Neuron (in vitro differentiated cells): Measurements from ENCODE around the gene UBE2E3.

Experiments used
- H2AFZ ChIP-seq: one replicate; pipeline ENCODE4 v1.6.1; 2013; ENCODE audit warnings: low read depth, mild to moderate bottlenecking, inconsistent platforms, low read length, moderate library complexity
- H3K27me3 ChIP-seq: one replicate; pipeline ENCODE4 v1.6.1; 2013; ENCODE audit warnings: low read length; ENCODE audit not compliant: insufficient read depth
- H3K36me3 ChIP-seq: one replicate; pipeline ENCODE4 v1.6.1; 2013; ENCODE audit warnings: low read length; ENCODE audit not compliant: insufficient read depth
- H3K4me1 ChIP-seq: one replicate; pipeline ENCODE4 v1.6.1; 2013; ENCODE audit warnings: low read length; ENCODE audit not compliant: insufficient read depth
- H3K4me3 ChIP-seq: 2 replicates; pipeline ENCODE4 v1.5.1; 2013; ENCODE audit warnings: mild to moderate bottlenecking, low read length, moderate library complexity
- H3K9me3 ChIP-seq: one replicate; pipeline ENCODE4 v1.6.1; 2013; ENCODE audit warnings: low read length

Gene UBE2E3

DNA sequence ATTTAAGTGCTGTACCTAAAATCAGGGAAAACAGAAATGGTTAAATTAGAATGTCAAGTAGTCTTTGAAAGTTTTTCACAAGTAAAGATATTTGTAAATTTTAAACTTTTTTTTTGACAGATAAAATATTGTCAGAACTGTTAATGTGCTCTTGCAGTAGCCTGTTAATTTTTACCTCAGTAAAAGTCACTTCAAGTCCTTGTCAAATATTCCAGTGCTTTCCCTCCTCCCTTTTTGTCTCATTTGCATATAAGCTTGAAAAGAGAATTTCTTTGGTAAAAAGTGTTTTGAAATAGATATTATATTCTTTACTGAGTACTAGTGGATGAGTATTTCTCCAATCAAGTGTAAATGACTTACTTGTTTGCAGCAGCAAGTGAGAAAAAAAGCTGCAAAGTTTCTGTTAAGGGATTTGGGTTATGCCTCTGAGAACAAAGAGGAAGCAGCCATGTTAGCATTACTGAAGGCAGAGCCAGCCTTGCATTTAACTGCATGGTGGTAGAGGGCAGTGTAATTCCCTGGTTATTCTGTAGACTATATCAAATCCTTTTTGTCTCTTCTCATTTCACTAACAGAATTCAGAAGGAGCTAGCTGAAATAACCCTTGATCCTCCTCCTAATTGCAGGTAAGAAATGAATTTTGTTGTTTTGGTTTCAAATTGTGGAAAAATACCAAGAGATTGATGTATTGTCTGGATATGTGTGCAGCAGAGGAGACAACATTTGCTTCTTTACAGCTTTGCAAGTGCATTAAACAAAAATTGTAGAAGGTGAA is 3.2 kb downstream of the UBE2E3 start:
- no peaks in the 10 kb centered on the region for H3K36me3 ChIP-seq
- peak overlapping the region; percentile 84 for H2AFZ ChIP-seq
- no peaks in the 10 kb centered on the region for H3K9me3 ChIP-seq
- H3K4me1 ChIP-seq = peaks cover 46% of the 10 kb centered on the region
- peak overlapping the region; percentile 63 for H3K4me3 ChIP-seq
- H3K27me3 ChIP-seq = no peaks in the 10 kb centered on the region

DNA sequence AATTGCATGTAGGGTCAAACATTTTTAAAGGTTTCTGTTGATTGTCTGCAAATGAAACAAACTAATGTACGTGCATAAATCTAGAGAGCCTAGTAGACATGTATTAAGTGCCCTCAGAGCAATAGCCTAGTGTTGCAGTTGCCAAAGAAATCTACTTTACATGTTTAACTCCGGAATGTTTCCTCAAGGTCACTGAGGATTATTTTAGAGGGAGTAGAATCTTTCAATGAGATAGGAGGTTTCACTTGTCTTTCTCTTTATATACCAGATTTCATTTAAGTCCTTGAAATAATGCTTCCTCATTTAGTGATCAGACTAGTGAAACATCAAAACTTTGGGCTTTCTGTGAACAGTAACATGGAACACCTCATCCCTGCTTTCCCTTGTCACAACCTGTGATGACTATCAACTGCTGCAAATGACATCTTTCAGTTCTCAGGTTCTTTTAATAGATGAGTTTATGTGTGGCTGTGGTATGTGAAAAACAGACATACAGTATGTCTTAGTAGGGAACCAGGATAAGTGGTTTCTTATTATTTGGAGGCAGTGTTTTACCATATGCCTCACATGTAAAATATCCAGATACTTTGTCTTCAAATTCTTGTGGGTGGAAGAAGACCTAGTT is 5.5 kb downstream of the UBE2E3 start:
- no peaks in the 10 kb centered on the region for H3K9me3 ChIP-seq
- H3K36me3 ChIP-seq = peaks cover 7% of the 10 kb centered on the region
- no peaks in the 10 kb centered on the region for H3K27me3 ChIP-seq
- no peak overlapping the region for H2AFZ ChIP-seq
- H3K4me3 ChIP-seq = peak overlapping the region; percentile 30
- peaks cover 40% of the 10 kb centered on the region for H3K4me1 ChIP-seq

DNA sequence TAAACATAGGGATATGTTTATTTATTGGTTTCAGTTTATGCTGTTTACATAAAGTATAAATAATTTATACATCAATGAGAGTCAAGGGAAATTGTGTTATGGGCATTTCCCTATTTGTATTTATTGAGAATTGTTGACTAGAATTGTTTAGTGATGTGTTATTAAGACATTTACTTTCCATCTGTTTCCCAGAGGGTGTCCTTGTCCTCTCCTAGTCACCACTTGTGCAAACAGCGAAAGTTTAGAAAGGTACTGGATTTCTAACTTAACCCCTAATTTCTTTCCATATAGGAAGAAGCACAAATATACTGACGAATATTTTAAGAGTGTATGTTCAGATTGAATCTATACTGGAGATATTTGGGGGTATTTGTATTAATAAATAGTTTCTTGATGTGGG is 6.7 kb downstream of the UBE2E3 start:
- Histone ChIP-seq H3K27me3 (no peaks in the 10 kb centered on the region), H3K4me3 (no peak overlapping the region), H3K36me3 (peaks cover 7% of the 10 kb centered on the region), H2AFZ (no peak overlapping the region), H3K4me1 (peaks cover 40% of the 10 kb centered on the region), H3K9me3 (no peaks in the 10 kb centered on the region)

DNA sequence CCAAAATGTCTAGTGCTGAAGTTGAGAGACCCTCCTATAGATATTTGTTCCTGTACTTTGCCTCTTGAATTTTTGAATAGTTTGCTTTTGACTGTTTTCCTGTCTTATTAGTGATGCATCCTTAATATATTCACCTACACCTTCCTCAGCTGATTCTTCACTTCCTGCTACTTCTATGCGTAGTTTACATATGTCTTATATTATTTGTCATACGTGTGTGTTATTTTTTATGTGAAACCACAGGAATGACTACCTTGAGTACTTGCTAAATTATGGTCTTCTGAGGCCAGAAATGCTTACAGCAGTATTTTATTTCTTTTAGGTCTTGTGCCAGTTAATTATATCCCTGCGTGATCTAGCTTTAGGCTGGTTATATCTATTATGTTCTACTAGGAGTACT is 9.9 kb downstream of the UBE2E3 start:
- H3K36me3 ChIP-seq = peaks cover 20% of the 10 kb centered on the region
- H3K27me3 ChIP-seq = no peaks in the 10 kb centered on the region
- H3K4me3 ChIP-seq = no peak overlapping the region
- H3K9me3 ChIP-seq = no peaks in the 10 kb centered on the region
- no peak overlapping the region for H2AFZ ChIP-seq
- H3K4me1 ChIP-seq = peaks cover 14% of the 10 kb centered on the region

DNA sequence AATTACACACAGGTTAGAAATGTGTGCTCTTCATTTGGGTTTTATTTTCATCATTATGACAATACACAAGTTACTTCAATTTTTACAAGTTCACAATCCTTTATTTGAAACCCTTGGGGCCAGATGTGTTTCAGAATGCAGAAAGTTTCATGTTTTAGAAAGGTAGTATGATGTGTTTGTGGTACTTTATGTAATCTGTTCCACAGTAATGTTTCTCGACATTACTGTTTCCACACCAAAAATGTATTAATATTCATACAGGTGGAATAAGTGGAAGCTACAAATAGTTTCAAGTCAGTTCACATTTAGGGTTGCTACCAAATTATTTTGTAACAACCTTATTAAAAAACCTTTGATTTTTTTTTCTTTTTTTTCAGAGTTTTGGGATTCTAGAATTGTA is 10.4 kb downstream of the UBE2E3 start:
- no peaks in the 10 kb centered on the region for H3K9me3 ChIP-seq
- peaks cover 10% of the 10 kb centered on the region for H3K4me1 ChIP-seq
- H3K36me3 ChIP-seq = peaks cover 20% of the 10 kb centered on the region
- no peaks in the 10 kb centered on the region for H3K27me3 ChIP-seq
- H2AFZ ChIP-seq = no peak overlapping the region
- H3K4me3 ChIP-seq = no peak overlapping the region

DNA sequence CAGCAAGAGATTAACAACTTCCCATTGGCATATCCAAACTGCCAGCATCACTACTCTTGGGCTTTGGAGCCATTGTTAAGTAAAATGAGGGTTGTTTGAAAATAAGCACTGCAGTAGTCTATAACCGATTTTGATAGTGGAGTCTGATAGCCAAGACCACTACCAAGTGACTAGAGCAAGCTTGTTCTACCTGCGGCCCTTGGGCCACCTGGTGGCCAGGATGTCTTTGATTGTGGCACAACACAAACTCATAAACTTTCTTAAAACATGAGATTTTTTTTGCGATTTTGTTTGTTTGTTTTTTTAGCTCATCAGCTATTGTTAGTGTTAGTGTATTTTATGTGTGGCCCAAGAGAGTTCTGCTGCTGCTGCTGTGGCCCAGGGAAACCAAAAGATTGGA is 11.0 kb downstream of the UBE2E3 start:
- no peak overlapping the region for H3K4me3 ChIP-seq
- H2AFZ ChIP-seq = no peak overlapping the region
- peaks cover 20% of the 10 kb centered on the region for H3K36me3 ChIP-seq
- H3K4me1 ChIP-seq = peaks cover 5% of the 10 kb centered on the region
- H3K27me3 ChIP-seq = no peaks in the 10 kb centered on the region
- no peaks in the 10 kb centered on the region for H3K9me3 ChIP-seq

DNA sequence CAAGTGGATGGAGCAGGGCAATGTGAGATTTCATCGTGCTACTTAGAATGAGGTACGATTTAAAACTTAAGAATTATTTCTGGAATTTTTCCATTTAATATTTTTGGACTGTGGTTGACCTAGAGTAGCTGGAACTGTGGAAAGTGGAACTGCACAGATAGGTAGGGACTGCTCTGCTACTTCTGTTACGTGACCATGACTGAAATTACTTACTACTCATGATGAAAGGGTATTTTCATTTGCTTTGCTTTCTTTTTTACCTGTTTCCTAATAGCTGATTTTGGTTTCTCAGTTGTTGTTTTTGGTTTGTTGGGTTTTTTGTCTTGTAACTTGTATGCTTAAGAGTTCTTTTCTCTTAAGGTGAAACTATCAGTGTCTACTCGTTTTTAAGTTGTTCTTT is 11.4 kb downstream of the UBE2E3 start:
- no peaks in the 10 kb centered on the region for H3K27me3 ChIP-seq
- H3K36me3 ChIP-seq = peaks cover 20% of the 10 kb centered on the region
- H2AFZ ChIP-seq = no peak overlapping the region
- H3K9me3 ChIP-seq = no peaks in the 10 kb centered on the region
- H3K4me1 ChIP-seq = peaks cover 4% of the 10 kb centered on the region
- H3K4me3 ChIP-seq = no peak overlapping the region

DNA sequence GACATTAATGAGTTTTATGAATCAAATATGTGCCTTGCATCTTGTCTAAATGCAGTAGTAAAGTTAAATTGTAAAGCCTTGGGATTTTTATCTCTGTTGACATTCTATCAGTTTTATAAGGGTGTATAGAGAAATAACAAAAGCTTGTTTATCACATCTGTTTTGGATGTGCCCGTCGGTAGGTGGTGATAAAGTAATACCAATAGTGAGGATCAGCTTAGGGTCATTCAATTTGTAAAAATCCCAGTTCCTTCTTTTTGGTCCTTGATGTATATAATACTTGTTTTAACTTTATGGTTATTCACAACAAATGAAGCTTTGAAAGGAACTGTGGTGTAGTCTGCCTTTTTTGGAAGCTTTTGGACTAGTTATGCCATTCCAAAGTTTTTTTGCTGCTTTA is 12.6 kb downstream of the UBE2E3 start:
- no peaks in the 10 kb centered on the region for H3K27me3 ChIP-seq
- no peak overlapping the region for H2AFZ ChIP-seq
- H3K4me1 ChIP-seq = no peaks in the 10 kb centered on the region
- H3K36me3 ChIP-seq = peaks cover 21% of the 10 kb centered on the region
- H3K4me3 ChIP-seq = no peak overlapping the region
- no peaks in the 10 kb centered on the region for H3K9me3 ChIP-seq

DNA sequence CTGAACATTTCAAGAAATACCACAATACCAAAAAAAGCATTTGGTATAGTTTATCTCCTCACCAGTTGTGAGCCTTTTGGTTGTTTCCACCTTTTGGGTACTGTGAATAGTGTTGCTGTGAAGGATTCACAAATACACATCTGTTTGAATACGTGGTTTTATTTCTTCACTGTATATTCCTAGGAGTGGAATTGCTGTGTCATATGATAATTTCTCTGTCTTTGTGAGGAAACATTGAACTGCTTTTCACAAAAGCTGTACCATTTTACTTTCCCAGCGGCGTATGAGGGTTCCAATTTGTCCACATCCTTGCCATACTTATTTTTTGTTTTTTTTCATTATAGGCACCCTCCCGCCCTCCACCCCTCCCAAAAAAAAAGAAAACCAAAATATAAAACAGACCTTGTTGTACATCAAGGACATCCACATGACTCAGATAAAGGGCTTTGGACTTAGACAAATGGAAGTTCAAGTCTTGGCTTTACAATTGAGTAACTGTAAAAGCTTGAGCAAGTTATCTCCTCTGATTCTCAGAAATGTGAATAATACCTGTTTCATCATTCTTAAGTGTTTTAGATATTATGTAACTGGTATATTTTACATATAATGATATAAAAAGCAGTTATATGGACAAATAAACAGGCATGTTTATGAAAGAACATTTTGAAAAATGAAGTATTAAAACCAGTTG is 19.0 kb downstream of the UBE2E3 start:
- peaks cover 5% of the 10 kb centered on the region for H3K4me1 ChIP-seq
- H2AFZ ChIP-seq = no peak overlapping the region
- peaks cover 2% of the 10 kb centered on the region for H3K36me3 ChIP-seq
- H3K27me3 ChIP-seq = no peaks in the 10 kb centered on the region
- H3K4me3 ChIP-seq = no peak overlapping the region
- no peaks in the 10 kb centered on the region for H3K9me3 ChIP-seq

DNA sequence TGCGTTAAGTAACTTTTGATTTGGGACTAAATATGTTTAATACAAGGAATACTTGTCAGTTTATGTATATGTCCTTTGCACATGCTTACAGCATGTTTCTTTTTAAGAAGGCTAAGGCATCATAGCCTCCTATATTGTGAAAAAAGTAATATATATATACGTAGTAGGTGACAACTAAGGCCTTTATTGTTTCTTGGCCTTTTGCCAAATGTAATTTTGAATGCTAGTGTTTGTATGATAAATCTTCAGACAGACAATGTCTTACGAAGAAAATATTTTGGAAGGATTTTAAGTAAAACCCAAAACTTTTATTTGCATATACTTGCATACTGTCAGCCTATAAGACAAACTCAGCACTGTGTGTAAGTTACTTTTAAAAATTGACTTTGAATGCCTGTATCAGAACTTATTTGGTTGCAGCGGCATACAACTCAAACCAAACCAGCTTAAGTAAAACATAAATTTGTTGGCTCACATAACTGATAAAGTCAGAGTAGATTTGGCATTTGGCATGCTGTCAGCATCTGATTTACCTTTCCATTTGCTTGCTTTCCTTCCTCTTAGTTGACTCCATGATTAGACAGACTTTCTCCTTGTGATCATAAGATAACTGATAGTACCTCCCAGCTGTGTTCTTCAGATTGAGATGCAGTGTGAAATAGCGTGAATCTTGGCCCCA is 24.4 kb downstream of the UBE2E3 start:
- H3K36me3 ChIP-seq = no peaks in the 10 kb centered on the region
- no peak overlapping the region for H3K4me3 ChIP-seq
- peaks cover 10% of the 10 kb centered on the region for H3K4me1 ChIP-seq
- H3K9me3 ChIP-seq = no peaks in the 10 kb centered on the region
- H3K27me3 ChIP-seq = no peaks in the 10 kb centered on the region
- H2AFZ ChIP-seq = no peak overlapping the region

DNA sequence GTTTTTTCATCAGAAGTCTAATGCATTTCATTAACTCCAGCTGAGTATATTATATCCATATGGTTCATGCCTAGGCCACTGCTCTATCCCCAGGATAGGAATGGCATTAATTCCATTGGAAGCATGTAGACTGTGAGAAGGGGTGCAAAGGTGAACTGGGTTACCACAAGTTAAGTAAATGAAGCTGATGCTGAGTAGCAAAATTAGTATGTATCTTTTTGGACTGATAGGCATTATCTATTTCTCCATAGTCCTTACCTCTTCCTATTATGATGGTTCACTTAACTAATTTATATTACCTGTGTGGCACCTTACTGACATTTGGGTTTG is 24.9 kb downstream of the UBE2E3 start:
- no peak overlapping the region for H3K4me3 ChIP-seq
- no peak overlapping the region for H2AFZ ChIP-seq
- H3K9me3 ChIP-seq = no peaks in the 10 kb centered on the region
- no peaks in the 10 kb centered on the region for H3K27me3 ChIP-seq
- peaks cover 10% of the 10 kb centered on the region for H3K4me1 ChIP-seq
- H3K36me3 ChIP-seq = no peaks in the 10 kb centered on the region

DNA sequence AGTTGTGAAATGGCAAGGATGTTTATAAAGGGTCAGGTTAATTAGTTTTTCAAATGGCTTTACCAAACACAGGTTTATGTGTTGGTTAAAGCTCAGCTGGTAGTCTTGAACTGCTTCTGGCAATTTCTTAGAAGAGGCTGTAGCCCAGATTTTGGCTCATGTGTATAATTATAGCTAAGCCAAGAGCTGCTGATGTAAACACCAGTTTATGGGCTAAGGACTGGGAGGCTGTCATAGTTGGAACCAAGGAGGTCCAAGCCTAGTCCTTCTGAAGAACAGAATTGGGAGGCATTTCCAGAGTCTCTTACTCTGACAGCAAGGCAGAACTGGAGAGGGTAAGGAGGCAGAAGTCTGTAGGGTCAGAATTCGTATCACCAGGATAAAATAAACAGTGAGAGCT is 25.4 kb downstream of the UBE2E3 start:
- no peaks in the 10 kb centered on the region for H3K36me3 ChIP-seq
- H3K4me3 ChIP-seq = no peak overlapping the region
- H3K27me3 ChIP-seq = no peaks in the 10 kb centered on the region
- H2AFZ ChIP-seq = no peak overlapping the region
- peaks cover 10% of the 10 kb centered on the region for H3K4me1 ChIP-seq
- no peaks in the 10 kb centered on the region for H3K9me3 ChIP-seq
